HEK293 (cell line): ENCODE measurements around the gene MYLK4.

Source experiments
- CTCF ChIA-PET: fragments of 350-600 bp; formaldehyde crosslinking; extraction: SDS; loops from one replicate; lab custom pipeline; 2021; ENCODE audit warnings: antibody characterized with exemption; lab: Yijun Ruan, JAX
- POLR2A ChIA-PET: fragments of 300-600 bp; formaldehyde crosslinking; extraction: SDS; loops from one replicate; lab custom pipeline; 2020; ENCODE audit warnings: antibody characterized with exemption, inconsistent platforms; lab: Yijun Ruan, JAX
- H3K27ac ChIP-seq: fragments of 200-500 bp; sonication (Bioruptor generic); 2 replicates; pipeline ENCODE4 v1.5.1; 2014; ENCODE audit warnings: low read depth, low read length, control low read depth, inconsistent platforms; ENCODE audit errors: extremely low read depth
- H3K36me3 ChIP-seq, 2 experiments: fragments of 200-500 bp in 1 of 2; sonication (Bioruptor generic) in 1 of 2; 1 replicate in 1 of 2; 2 replicates in 1 of 2; pipeline ENCODE4 v1.5.1; 2014 to 2017; ENCODE audit warnings: inconsistent platforms in 2 of 2, low read length in 2 of 2; ENCODE audit not compliant: control insufficient read depth in 2 of 2, insufficient read depth in 1 of 2
- H3K4me1 ChIP-seq: fragments of 200-500 bp; sonication (Bioruptor generic); 2 replicates; pipeline ENCODE4 v1.5.1; 2014; ENCODE audit warnings: mild to moderate bottlenecking, low read length, inconsistent platforms; ENCODE audit not compliant: control insufficient read depth, insufficient read depth
- H3K4me3 ChIP-seq: 2 replicates; pipeline ENCODE4 v1.5.1; 2011; ENCODE audit warnings: low read depth, mild to moderate bottlenecking, control low read depth, low read length, moderate library complexity
- H3K9me3 ChIP-seq: fragments of 200-500 bp; sonication (Bioruptor generic); 2 replicates; pipeline ENCODE4 v1.5.1; 2014; ENCODE audit warnings: low read depth, low read length, inconsistent platforms; ENCODE audit not compliant: control insufficient read depth, insufficient read depth
- GFI1B ChIP-seq: fragments of 450-650 bp; formaldehyde crosslinking; IDR thresholded peaks from 2 replicates; pipeline ENCODE4 v1.5.1; 2016; ENCODE audit warnings: missing biosample characterization, missing genetic modification characterization
- MEIS1 ChIP-seq: sonication (generic); formaldehyde crosslinking; IDR thresholded peaks from 2 replicates; pipeline ENCODE4 v1.8.1; 2022; ENCODE audit warnings: missing genetic modification reagents, mild to moderate bottlenecking, borderline replicate concordance
- PRDM4 ChIP-seq: fragments of 450-650 bp; formaldehyde crosslinking; IDR thresholded peaks from 2 replicates; pipeline ENCODE4 v1.5.1; 2017; ENCODE audit warnings: missing biosample characterization, missing genetic modification characterization
- SP3 ChIP-seq: fragments of 450-650 bp; formaldehyde crosslinking; IDR thresholded peaks from 2 replicates; pipeline ENCODE4 v1.5.1; 2016; ENCODE audit warnings: missing biosample characterization, missing genetic modification characterization
- WT1 ChIP-seq: fragments of 450-650 bp; formaldehyde crosslinking; IDR thresholded peaks from 2 replicates; pipeline ENCODE4 v1.5.1; 2016; ENCODE audit warnings: missing biosample characterization, missing genetic modification characterization
- ZBTB20 ChIP-seq: fragments of 450-650 bp; formaldehyde crosslinking; IDR thresholded peaks from 2 replicates; pipeline ENCODE4 v1.5.1; 2016; ENCODE audit warnings: missing biosample characterization, missing genetic modification characterization
- ZBTB44 ChIP-seq: fragments of 450-650 bp; IDR thresholded peaks from 2 replicates; pipeline ENCODE4 v1.5.1; 2018; ENCODE audit warnings: missing biosample characterization, mild to moderate bottlenecking, missing genetic modification characterization
- ZNF10 ChIP-seq: fragments of 450-650 bp; formaldehyde crosslinking; IDR thresholded peaks from 2 replicates; pipeline ENCODE4 v1.5.1; 2017; ENCODE audit warnings: missing biosample characterization, missing genetic modification characterization
- ZNF146 ChIP-seq: fragments of 450-650 bp; formaldehyde crosslinking; IDR thresholded peaks from 2 replicates; pipeline ENCODE4 v1.5.1; 2016; ENCODE audit warnings: missing biosample characterization, missing genetic modification characterization
- ZNF2 ChIP-seq: fragments of 450-650 bp; formaldehyde crosslinking; IDR thresholded peaks from 2 replicates; pipeline ENCODE4 v1.5.1; 2016; ENCODE audit warnings: missing biosample characterization, missing genetic modification characterization
- ZNF248 ChIP-seq: fragments of 450-650 bp; formaldehyde crosslinking; IDR thresholded peaks from 2 replicates; pipeline ENCODE4 v1.5.1; 2017; ENCODE audit warnings: missing biosample characterization, missing genetic modification characterization
- ZNF292 ChIP-seq: fragments of 450-650 bp; formaldehyde crosslinking; IDR thresholded peaks from 2 replicates; pipeline ENCODE4 v1.5.1; 2016; ENCODE audit warnings: low read depth, missing biosample characterization, missing genetic modification characterization, borderline replicate concordance
- ZNF501 ChIP-seq: fragments of 450-650 bp; formaldehyde crosslinking; IDR thresholded peaks from 2 replicates; pipeline ENCODE4 v1.5.1; 2016; ENCODE audit warnings: missing biosample characterization, missing genetic modification characterization
- ZNF529 ChIP-seq: fragments of 450-650 bp; formaldehyde crosslinking; IDR thresholded peaks from 2 replicates; pipeline ENCODE4 v1.5.1; 2017; ENCODE audit warnings: missing genetic modification characterization, missing biosample characterization; ENCODE audit not compliant: insufficient replicate concordance
- ZNF596 ChIP-seq: fragments of 450-650 bp; IDR thresholded peaks from 2 replicates; pipeline ENCODE4 v1.5.0; 2018; ENCODE audit warnings: missing biosample characterization, mild to moderate bottlenecking, missing genetic modification characterization, moderate library complexity
- ZNF629 ChIP-seq: fragments of 450-650 bp; formaldehyde crosslinking; IDR thresholded peaks from 2 replicates; pipeline ENCODE4 v1.5.1; 2017; ENCODE audit warnings: missing biosample characterization, missing genetic modification characterization
- ZNF670 ChIP-seq: fragments of 450-650 bp; formaldehyde crosslinking; IDR thresholded peaks from 2 replicates; pipeline ENCODE4 v1.5.1; 2016; ENCODE audit warnings: missing biosample characterization, missing genetic modification characterization, low read depth
- ZSCAN30 ChIP-seq: fragments of 450-650 bp; IDR thresholded peaks from 2 replicates; pipeline ENCODE4 v1.5.1; 2018; ENCODE audit warnings: missing biosample characterization, mild to moderate bottlenecking, missing genetic modification characterization, moderate library complexity
- TF ChIP-seq, protein P1 (sequence below): fragments of 450-650 bp; formaldehyde crosslinking; optimal IDR thresholded peaks from 2 replicates; pipeline ENCODE3; 2016; ENCODE audit warnings: missing biosample characterization, mild to moderate bottlenecking, missing genetic modification characterization
- TF ChIP-seq, protein P2 (sequence below): fragments of 450-650 bp; formaldehyde crosslinking; IDR thresholded peaks from 2 replicates; pipeline ENCODE4 v1.5.1; 2016; ENCODE audit warnings: missing biosample characterization, missing genetic modification characterization

MYLK4 gene

GRCh38 chr6:2737885-2738284 is 12.8 kb downstream of the MYLK4 start:
- Histone ChIP-seq H3K36me3 (no peaks in the 10 kb centered on the region), H3K9me3 (no peaks in the 10 kb centered on the region), H3K4me3 (no peak overlapping the region), H3K4me1 (no peaks in the 10 kb centered on the region), H3K27ac (no peak overlapping the region)
- POLR2A ChIA-PET, result interaction anchor here (0.7 kb wide), 1 partner anchor 510 kb away, joined by 5 read pairs; no protein-coding TSS in a partner anchor
- TF ChIP-seq ZSCAN30 (tag by site-specific recombination) (no peak), ZNF248 (tag by site-specific recombination) (no peak), ZNF10 (tag by site-specific recombination) (no peak), MEIS1 (no peak), ZNF501 (tag by site-specific recombination) (no peak), SP3 (tag by site-specific recombination) (no peak), ZNF629 (no peak), ZNF596 (no peak), GFI1B (no peak), ZNF529 (tag by site-specific recombination) (no peak), ZNF292 (tag by site-specific recombination) (no peak), ZBTB44 (tag by site-specific recombination) (no peak), ZNF670 (tag by site-specific recombination) (no peak), ZNF146 (tag by site-specific recombination) (no peak), ZBTB20 (tag by site-specific recombination) (no peak), WT1 (tag by site-specific recombination) (no peak)
- TF ChIP-seq, protein P1, sequence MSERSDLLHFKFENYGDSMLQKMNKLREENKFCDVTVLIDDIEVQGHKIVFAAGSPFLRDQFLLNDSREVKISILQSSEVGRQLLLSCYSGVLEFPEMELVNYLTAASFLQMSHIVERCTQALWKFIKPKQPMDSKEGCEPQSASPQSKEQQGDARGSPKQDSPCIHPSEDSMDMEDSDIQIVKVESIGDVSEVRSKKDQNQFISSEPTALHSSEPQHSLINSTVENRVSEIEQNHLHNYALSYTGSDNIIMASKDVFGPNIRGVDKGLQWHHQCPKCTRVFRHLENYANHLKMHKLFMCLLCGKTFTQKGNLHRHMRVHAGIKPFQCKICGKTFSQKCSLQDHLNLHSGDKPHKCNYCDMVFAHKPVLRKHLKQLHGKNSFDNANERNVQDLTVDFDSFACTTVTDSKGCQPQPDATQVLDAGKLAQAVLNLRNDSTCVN (tag by site-specific recombination), result no peak
- CTCF ChIA-PET, result interaction anchor here (0.6 to 9.7 kb wide), 43 partner anchors 8 to 1219 kb away, joined by 3 to 212 read pairs (median 4); partner anchors contain the start of genes MYLK4 and SERPINB1

DNA sequence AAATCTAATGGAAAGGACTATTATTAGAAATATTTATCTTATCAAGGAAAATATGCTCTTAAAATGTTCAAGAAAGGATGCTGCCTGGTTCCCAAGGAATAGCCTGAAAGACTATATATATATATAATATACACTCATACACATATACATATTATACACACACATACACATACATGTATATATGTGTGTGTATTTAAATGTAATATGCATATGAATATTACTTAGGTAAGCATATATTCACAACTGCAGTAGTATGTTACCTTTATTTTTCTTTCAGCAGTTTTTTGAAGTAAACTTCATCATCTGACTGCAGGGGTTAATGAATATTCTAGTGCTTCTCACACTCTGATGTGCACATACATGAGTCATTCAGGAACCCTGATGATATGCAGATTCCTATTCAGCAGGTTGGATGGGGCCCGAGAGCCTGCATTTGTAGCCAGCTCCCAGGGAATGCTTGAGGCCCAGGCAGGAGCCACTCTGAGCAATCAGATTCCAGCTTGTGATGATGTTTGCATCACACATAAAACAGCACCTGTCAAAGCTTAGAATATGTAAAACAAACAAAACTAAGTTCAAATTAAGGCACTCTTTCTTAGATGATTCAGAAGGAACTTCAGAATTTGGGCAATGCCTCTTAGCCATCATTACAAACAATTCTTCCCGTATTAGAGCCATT is 16.1 kb downstream of the MYLK4 start:
- Histone ChIP-seq H3K36me3 (no peaks in the 10 kb centered on the region), H3K4me1 (no peaks in the 10 kb centered on the region), H3K4me3 (no peak overlapping the region)
- TF ChIP-seq ZBTB20 (tag by site-specific recombination), result peak; percentile 23; the same call in 1 of the 2 replicates
- TF ChIP-seq, protein P2, sequence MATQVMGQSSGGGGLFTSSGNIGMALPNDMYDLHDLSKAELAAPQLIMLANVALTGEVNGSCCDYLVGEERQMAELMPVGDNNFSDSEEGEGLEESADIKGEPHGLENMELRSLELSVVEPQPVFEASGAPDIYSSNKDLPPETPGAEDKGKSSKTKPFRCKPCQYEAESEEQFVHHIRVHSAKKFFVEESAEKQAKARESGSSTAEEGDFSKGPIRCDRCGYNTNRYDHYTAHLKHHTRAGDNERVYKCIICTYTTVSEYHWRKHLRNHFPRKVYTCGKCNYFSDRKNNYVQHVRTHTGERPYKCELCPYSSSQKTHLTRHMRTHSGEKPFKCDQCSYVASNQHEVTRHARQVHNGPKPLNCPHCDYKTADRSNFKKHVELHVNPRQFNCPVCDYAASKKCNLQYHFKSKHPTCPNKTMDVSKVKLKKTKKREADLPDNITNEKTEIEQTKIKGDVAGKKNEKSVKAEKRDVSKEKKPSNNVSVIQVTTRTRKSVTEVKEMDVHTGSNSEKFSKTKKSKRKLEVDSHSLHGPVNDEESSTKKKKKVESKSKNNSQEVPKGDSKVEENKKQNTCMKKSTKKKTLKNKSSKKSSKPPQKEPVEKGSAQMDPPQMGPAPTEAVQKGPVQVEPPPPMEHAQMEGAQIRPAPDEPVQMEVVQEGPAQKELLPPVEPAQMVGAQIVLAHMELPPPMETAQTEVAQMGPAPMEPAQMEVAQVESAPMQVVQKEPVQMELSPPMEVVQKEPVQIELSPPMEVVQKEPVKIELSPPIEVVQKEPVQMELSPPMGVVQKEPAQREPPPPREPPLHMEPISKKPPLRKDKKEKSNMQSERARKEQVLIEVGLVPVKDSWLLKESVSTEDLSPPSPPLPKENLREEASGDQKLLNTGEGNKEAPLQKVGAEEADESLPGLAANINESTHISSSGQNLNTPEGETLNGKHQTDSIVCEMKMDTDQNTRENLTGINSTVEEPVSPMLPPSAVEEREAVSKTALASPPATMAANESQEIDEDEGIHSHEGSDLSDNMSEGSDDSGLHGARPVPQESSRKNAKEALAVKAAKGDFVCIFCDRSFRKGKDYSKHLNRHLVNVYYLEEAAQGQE (tag by site-specific recombination), result no peak
- no peak for TF ChIP-seq PRDM4 (tag by site-specific recombination)
- no peak for TF ChIP-seq ZNF2 (tag by site-specific recombination)
- TF ChIP-seq, all 188 proteins: peak for 1
- Histone ChIP-seq H3K9me3 (no peaks in the 10 kb centered on the region), H3K27ac (no peak overlapping the region)
- ChIA-PET CTCF (interaction anchor here (0.5 to 9.7 kb wide), 5 partner anchors 16 to 1138 kb away, joined by 3 to 212 read pairs (median 5); partner anchors contain the start of gene MYLK4), POLR2A (no interaction called here)
